GM21515 (cell line): Measurements from ENCODE around the gene LRP1B.
A peak's percentile ranks its signal among the peaks of the same experiment; 100 is the strongest.

Experiments
- ATAC-seq: cut with Tn5 transposase; IDR thresholded peaks from one replicate; pipeline ENCODE4 v1.9.1; 2021; ENCODE audit not compliant: unreplicated experiment

LRP1B gene

GRCh38 chr2:142131010-142131669, at the start of gene LRP1B:
Gene LRP1B (minus strand): TSS chr2:142131016. CDS start chr2:142130729, 287 bp downstream.
- peak; percentile 53 for ATAC-seq

DNA sequence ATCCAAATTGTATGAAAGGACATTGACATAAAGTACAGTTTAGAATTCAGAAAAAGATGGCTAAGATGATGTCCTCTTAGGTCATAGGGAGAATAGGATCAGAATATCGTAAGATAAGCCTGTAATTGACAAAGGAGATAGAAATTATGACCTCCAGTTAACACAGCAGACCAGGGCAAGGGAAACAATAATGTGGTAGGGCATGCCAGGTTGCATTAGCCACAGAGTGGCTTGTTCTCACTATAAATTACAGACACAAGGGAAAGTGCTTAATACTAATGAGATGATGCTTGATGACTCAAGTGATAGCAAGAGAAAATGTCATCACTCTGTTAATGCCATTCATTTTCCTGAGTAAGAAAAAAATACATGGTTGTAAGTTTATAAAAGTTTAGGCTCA, 48.9 kb upstream of the LRP1B start:
- no peak for ATAC-seq

GRCh38 chr2:142178604-142179003, 47.8 kb upstream of the LRP1B start:
- no peak for ATAC-seq

- ATAC-seq: no peak
Observed at GRCh38 chr2:142176941-142177340, 46.1 kb upstream of the LRP1B start.

DNA sequence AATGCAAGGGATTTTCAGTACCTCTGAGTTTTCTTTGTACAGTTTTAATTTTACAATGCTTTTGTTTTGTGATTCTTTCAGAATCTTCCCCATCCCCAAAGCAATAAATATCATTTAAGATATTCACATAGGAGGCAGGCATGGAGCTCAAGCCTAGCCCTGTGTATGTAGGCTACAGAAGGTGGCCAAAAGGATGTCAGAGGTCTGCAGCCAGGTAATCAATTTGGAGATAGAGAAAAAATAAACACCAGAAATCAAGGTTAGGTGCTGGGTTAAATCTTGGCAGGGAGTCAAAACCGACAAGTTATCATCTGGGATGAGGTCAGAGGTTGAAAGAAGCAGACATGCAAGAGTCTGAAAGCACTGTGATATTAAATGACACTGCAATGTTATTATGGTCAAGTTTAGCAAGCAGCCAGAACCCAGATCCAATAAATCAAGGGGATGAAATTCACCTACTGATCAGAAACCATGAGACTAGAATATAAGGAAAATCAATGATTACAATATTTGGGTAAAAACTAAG, 45.1 kb upstream of the LRP1B start:
- no peak for ATAC-seq

- ATAC-seq: no peak
Observed at GRCh38 chr2:142174176-142174575, 43.4 kb upstream of the LRP1B start.

- no peak for ATAC-seq
Observed at GRCh38 chr2:142170847-142171246, 40.0 kb upstream of the LRP1B start.

- peak; percentile 85 for ATAC-seq
Observed at GRCh38 chr2:142165790-142166189, 35.0 kb upstream of the LRP1B start.

DNA sequence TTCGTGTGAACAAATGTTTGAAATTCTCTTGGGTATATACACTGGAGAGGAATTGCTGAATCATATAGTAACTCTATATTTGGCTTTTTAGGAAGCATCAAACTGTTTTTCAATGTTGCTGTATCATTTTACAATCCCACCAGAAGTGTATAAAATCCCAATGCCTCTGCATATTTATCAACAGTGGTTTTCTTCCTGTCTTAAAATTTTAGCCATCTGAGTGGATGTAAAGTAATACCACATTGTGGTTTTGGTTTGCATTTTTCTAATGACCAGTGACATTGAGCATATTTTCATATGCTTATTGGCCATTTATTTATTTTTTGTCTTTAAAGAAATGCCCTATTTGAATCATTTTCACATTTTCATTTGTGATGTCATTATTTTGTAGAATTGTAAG, 22.8 kb upstream of the LRP1B start:
- ATAC-seq: no peak

GRCh38 chr2:142150453-142150852, 19.6 kb upstream of the LRP1B start:
- ATAC-seq: no peak

GRCh38 chr2:142144547-142144946, 13.7 kb upstream of the LRP1B start:
- no peak for ATAC-seq

DNA sequence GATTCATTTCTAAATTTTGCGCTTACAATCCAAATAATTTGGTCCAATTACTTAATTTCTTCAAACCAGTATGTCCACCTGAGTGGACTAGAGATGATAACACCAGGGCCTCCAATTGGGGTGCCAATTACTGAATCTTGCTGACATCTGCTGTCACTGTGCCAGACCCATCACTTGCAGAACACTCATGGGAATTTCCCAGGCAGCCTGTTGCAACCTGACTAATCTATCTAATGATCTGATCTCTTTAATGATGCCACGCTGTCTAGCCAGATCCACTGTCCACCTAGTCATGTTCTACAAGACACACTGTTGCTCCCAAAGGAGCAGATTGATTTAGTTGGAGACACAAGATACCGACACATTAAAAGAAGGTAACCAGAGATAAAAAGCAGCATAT, 11.8 kb upstream of the LRP1B start:
- ATAC-seq: no peak

DNA sequence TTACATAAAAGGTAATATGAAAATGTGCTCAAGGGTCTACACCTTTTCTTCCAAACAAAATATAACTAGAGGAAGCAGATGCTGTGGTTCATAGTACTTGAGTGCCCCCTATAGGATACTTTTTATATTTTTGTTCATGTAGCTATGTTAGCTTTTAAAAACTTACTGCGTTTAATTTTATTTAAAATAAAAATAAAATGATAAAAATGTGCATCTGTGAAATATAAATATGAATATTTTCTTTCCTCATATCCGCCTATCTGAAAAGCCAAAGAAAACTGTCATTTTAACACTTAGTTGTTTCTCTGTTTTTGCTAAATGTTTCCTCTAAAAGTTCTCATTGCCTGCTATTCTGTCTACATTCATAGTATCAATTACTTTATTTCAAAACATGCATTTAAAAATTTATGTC, 9.6 kb upstream of the LRP1B start:
- ATAC-seq: peak; percentile 49

DNA sequence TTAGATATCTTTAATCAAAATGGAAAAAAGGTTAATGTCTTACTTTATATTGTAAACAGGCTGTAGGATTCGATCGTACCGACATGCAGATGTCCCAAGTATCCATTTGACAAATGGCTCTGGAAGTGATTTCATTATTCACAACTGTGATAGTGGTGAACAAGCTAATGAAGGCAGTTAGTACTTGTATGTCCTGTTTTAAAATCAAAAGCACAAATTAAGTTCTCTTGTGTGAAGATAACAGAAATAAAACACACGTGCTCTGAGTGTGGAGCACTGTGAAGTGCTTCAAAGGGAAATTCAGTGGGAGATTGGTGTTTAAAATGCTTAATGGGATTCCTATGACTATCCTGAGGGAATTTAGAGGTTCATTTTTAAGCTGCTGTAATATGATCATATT, 8.6 kb upstream of the LRP1B start:
- no peak for ATAC-seq

GRCh38 chr2:142136571-142136970, 5.8 kb upstream of the LRP1B start:
- no peak for ATAC-seq

DNA sequence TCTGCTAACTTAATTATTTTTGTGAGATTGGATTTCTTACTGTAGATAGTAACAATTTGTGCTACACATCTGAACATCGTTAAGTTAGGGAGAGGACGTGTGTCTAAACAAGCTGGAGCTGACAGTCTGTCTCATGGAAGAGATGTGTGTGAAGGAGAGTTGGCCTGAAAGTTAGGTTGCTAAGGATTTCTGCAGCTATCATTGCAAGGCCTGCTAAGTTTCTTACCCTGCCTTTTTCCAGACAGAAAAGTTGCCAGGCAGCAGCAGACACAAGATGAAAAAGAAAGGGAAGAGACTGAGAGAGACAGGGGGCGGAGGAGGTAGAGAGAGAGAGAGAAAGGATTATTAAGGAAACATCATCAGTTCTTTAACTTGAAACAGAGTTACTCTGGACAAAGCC, 4.1 kb upstream of the LRP1B start:
- ATAC-seq: no peak

GRCh38 chr2:142130111-142131009, 456 bp downstream of the LRP1B start:
- no peak for ATAC-seq

DNA sequence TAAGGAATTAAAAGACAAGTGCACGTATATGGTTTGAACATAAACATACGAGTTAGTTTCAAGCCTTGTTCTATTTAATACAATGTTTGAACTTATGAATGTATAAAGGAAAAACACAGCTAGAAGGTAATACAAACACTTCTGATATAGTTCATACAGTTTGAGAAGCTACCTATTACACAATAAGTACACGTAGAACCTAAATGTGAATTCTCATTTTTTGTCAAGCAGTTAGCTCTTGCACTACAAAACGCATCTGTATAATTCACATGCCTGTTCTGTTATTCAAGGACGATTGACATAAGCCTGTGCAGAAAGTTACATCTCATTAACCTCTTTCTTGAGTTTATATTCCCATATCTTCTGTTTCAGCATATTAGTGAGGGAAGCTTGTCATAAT, 2.7 kb downstream of the LRP1B start:
- ATAC-seq: no peak

GRCh38 chr2:142127248-142127647, 3.6 kb downstream of the LRP1B start:
- ATAC-seq: no peak

GRCh38 chr2:142124706-142125105, 6.1 kb downstream of the LRP1B start:
- ATAC-seq: no peak

GRCh38 chr2:142119347-142119746, 11.5 kb downstream of the LRP1B start:
- ATAC-seq: no peak

GRCh38 chr2:142112757-142113221, 18.0 kb downstream of the LRP1B start:
- ATAC-seq: no peak
